GM23338 (cell line): Measurements from ENCODE around the gene DDIAS.

Experiments
- EZH2 ChIP-seq: fragments of 200-600 bp; sonication (generic); IDR thresholded peaks from one replicate; pipeline ENCODE4 v1.8.0; 2017; ENCODE audit warnings: antibody characterized with exemption, mild to moderate bottlenecking, low read depth; ENCODE audit not compliant: unreplicated experiment
- EZH2phosphoT487 ChIP-seq: fragments of 200-600 bp; sonication (generic); IDR thresholded peaks from one replicate; pipeline ENCODE4 v1.8.1; 2018; ENCODE audit warnings: antibody characterized with exemption; ENCODE audit not compliant: unreplicated experiment
- TF ChIP-seq, protein P1 (sequence below), 2 experiments: fragments of 200-600 bp in 1 of 2; sonication (generic) in 1 of 2; conservative IDR thresholded peaks; 2 replicates each; pipeline versions ENCODE4 v1.5.1 to v1.6.1; 2016 to 2017; ENCODE audit warnings: antibody characterized with exemption in 2 of 2, low read depth in 2 of 2, mild to moderate bottlenecking in 2 of 2, moderate library complexity in 1 of 2
- TF ChIP-seq, protein P2 (sequence below): IDR thresholded peaks from one replicate; pipeline ENCODE4 v1.6.1; 2018; ENCODE audit warnings: antibody characterized with exemption; ENCODE audit not compliant: unreplicated experiment
- TF ChIP-seq, protein P3 (sequence below): fragments of 250-450 bp; sonication (Bioruptor Pico); IDR thresholded peaks from 2 replicates; pipeline ENCODE4 v1.5.0; 2020; ENCODE audit warnings: mild to moderate bottlenecking, moderate library complexity

DNA sequence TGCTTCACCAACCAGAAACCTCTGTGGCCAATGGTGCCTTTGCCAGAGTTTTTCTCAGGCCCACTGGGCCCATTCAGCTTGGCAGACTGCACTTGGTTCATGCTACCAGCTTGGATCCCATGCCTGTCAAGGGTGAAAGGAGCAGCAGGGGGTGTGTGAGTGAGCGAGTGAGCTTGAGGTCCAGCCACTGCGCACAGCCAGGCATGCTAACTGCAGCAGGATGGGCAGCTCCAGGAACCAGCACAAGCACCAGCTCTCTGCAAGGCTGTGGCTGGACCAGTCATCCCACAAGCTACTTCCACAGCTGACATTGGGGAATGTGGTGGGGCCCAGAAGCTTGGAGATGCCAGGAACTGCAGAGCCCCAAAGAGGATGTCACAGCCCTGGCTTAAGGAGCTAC, 40.8 kb downstream of the DDIAS start:
- TF ChIP-seq, protein P1, sequence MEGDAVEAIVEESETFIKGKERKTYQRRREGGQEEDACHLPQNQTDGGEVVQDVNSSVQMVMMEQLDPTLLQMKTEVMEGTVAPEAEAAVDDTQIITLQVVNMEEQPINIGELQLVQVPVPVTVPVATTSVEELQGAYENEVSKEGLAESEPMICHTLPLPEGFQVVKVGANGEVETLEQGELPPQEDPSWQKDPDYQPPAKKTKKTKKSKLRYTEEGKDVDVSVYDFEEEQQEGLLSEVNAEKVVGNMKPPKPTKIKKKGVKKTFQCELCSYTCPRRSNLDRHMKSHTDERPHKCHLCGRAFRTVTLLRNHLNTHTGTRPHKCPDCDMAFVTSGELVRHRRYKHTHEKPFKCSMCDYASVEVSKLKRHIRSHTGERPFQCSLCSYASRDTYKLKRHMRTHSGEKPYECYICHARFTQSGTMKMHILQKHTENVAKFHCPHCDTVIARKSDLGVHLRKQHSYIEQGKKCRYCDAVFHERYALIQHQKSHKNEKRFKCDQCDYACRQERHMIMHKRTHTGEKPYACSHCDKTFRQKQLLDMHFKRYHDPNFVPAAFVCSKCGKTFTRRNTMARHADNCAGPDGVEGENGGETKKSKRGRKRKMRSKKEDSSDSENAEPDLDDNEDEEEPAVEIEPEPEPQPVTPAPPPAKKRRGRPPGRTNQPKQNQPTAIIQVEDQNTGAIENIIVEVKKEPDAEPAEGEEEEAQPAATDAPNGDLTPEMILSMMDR (conservative IDR thresholded peaks at IDR 0.05; ENCODE audit: low read depth in 2 of 2): no peak
- TF ChIP-seq EZH2phosphoT487: no peak
- TF ChIP-seq, protein P2, sequence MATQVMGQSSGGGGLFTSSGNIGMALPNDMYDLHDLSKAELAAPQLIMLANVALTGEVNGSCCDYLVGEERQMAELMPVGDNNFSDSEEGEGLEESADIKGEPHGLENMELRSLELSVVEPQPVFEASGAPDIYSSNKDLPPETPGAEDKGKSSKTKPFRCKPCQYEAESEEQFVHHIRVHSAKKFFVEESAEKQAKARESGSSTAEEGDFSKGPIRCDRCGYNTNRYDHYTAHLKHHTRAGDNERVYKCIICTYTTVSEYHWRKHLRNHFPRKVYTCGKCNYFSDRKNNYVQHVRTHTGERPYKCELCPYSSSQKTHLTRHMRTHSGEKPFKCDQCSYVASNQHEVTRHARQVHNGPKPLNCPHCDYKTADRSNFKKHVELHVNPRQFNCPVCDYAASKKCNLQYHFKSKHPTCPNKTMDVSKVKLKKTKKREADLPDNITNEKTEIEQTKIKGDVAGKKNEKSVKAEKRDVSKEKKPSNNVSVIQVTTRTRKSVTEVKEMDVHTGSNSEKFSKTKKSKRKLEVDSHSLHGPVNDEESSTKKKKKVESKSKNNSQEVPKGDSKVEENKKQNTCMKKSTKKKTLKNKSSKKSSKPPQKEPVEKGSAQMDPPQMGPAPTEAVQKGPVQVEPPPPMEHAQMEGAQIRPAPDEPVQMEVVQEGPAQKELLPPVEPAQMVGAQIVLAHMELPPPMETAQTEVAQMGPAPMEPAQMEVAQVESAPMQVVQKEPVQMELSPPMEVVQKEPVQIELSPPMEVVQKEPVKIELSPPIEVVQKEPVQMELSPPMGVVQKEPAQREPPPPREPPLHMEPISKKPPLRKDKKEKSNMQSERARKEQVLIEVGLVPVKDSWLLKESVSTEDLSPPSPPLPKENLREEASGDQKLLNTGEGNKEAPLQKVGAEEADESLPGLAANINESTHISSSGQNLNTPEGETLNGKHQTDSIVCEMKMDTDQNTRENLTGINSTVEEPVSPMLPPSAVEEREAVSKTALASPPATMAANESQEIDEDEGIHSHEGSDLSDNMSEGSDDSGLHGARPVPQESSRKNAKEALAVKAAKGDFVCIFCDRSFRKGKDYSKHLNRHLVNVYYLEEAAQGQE: no peak
- TF ChIP-seq, protein P3, sequence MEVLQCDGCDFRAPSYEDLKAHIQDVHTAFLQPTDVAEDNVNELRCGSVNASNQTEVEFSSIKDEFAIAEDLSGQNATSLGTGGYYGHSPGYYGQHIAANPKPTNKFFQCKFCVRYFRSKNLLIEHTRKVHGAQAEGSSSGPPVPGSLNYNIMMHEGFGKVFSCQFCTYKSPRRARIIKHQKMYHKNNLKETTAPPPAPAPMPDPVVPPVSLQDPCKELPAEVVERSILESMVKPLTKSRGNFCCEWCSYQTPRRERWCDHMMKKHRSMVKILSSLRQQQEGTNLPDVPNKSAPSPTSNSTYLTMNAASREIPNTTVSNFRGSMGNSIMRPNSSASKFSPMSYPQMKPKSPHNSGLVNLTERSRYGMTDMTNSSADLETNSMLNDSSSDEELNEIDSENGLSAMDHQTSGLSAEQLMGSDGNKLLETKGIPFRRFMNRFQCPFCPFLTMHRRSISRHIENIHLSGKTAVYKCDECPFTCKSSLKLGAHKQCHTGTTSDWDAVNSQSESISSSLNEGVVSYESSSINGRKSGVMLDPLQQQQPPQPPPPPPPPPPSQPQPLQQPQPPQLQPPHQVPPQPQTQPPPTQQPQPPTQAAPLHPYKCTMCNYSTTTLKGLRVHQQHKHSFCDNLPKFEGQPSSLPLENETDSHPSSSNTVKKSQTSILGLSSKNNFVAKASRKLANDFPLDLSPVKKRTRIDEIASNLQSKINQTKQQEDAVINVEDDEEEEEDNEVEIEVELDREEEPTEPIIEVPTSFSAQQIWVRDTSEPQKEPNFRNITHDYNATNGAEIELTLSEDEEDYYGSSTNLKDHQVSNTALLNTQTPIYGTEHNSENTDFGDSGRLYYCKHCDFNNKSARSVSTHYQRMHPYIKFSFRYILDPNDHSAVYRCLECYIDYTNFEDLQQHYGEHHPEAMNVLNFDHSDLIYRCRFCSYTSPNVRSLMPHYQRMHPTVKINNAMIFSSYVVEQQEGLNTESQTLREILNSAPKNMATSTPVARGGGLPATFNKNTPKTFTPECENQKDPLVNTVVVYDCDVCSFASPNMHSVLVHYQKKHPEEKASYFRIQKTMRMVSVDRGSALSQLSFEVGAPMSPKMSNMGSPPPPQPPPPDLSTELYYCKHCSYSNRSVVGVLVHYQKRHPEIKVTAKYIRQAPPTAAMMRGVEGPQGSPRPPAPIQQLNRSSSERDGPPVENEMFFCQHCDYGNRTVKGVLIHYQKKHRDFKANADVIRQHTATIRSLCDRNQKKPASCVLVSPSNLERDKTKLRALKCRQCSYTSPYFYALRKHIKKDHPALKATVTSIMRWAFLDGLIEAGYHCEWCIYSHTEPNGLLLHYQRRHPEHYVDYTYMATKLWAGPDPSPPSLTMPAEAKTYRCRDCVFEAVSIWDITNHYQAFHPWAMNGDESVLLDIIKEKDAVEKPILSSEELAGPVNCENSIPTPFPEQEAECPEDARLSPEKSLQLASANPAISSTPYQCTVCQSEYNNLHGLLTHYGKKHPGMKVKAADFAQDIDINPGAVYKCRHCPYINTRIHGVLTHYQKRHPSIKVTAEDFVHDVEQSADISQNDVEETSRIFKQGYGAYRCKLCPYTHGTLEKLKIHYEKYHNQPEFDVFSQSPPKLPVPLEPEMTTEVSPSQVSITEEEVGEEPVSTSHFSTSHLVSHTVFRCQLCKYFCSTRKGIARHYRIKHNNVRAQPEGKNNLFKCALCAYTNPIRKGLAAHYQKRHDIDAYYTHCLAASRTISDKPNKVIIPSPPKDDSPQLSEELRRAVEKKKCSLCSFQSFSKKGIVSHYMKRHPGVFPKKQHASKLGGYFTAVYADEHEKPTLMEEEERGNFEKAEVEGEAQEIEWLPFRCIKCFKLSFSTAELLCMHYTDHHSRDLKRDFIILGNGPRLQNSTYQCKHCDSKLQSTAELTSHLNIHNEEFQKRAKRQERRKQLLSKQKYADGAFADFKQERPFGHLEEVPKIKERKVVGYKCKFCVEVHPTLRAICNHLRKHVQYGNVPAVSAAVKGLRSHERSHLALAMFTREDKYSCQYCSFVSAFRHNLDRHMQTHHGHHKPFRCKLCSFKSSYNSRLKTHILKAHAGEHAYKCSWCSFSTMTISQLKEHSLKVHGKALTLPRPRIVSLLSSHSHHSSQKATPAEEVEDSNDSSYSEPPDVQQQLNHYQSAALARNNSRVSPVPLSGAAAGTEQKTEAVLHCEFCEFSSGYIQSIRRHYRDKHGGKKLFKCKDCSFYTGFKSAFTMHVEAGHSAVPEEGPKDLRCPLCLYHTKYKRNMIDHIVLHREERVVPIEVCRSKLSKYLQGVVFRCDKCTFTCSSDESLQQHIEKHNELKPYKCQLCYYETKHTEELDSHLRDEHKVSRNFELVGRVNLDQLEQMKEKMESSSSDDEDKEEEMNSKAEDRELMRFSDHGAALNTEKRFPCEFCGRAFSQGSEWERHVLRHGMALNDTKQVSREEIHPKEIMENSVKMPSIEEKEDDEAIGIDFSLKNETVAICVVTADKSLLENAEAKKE (CRISPR knock-in tag): no peak
- no peak for TF ChIP-seq EZH2
